Calu3 (cell line): ENCODE results near the gene LHPP. TPM values are rescaled to one million over a fixed set of nuclear protein-coding genes. Genes with fewer than 3 reads are reported as not detected.

Source experiments
- BruUV-seq: library from RNA; stranded (reverse); fragments of 400-500 nt; replicated peaks from 2 replicates; lab custom pipeline; 2021; lab: Mats Ljungman, UMichigan
- CTCF ChIA-PET: fragments of 300-600 bp; sonication (Branson Sonifier 250); formaldehyde crosslinking; loops from one replicate; lab custom pipeline; 2022; ENCODE audit warnings: antibody characterized with exemption; lab: Charles Lee
- DNase-seq: peaks from one replicate; pipeline ENCODE4 v3.0.0; 2022
- H3K27ac Mint-ChIP-seq: one replicate; pipeline ENCODE4 v1.8.0; 2022; ENCODE audit warnings: mixed read lengths; ENCODE audit not compliant: unreplicated experiment
- H3K27me3 Mint-ChIP-seq: one replicate; pipeline ENCODE4 v1.8.0; 2022; ENCODE audit warnings: mixed read lengths; ENCODE audit not compliant: unreplicated experiment
- H3K36me3 Mint-ChIP-seq: one replicate; pipeline ENCODE4 v1.8.0; 2022; ENCODE audit warnings: mild to moderate bottlenecking, moderate library complexity, mixed read lengths; ENCODE audit not compliant: insufficient read depth, unreplicated experiment
- H3K4me1 Mint-ChIP-seq: one replicate; pipeline ENCODE4 v1.8.0; 2022; ENCODE audit warnings: mild to moderate bottlenecking, low read depth, mixed read lengths; ENCODE audit not compliant: unreplicated experiment
- H3K4me3 Mint-ChIP-seq: one replicate; pipeline ENCODE4 v1.8.0; 2022; ENCODE audit warnings: mild to moderate bottlenecking, low read depth, moderate library complexity, mixed read lengths; ENCODE audit not compliant: unreplicated experiment
- H3K9me3 Mint-ChIP-seq: one replicate; pipeline ENCODE4 v1.8.0; 2022; ENCODE audit warnings: low read depth, mixed read lengths; ENCODE audit not compliant: unreplicated experiment
- CTCF ChIP-seq: fragments of 200-600 bp; IDR thresholded peaks from one replicate; pipeline ENCODE4 v1.8.0; 2022; ENCODE audit warnings: antibody characterized with exemption; ENCODE audit not compliant: unreplicated experiment
- intact Hi-C: fragments of 100-400 bp; cut with micrococcal nuclease; formaldehyde crosslinking; loops from one replicate; pipeline ENCODE4 v1.10.0; 2022; ENCODE audit not compliant: unreplicated experiment
- total RNA-seq: library from RNA; stranded (reverse); gene quantifications from 2 replicates; pipeline ENCODE4 v1.2.3, GENCODE V29; 2022

Gene LHPP
- total RNA-seq, 1 experiment from 2014 or later, result 12.0 TPM

GRCh38 chr10:124660404-124661125 lies 198.9 kb downstream of the LHPP start:
- intact Hi-C loops, result no loop called here
- H3K27ac Mint-ChIP-seq, result no peak overlapping the region
- DNase-seq, result no peak
- no peak overlapping the region for H3K4me3 Mint-ChIP-seq
- no peaks in the 10 kb centered on the region for H3K4me1 Mint-ChIP-seq
- H3K27me3 Mint-ChIP-seq, result no peaks in the 10 kb centered on the region
- no peak for TF ChIP-seq CTCF
- CTCF ChIA-PET, result no interaction called here
- BruUV-seq, result no TSS peak
- H3K9me3 Mint-ChIP-seq, result no peaks in the 10 kb centered on the region
- no peaks in the 10 kb centered on the region for H3K36me3 Mint-ChIP-seq

- Mint-ChIP-seq H3K4me3 (no peak overlapping the region), H3K36me3 (no peaks in the 10 kb centered on the region), H3K9me3 (no peaks in the 10 kb centered on the region), H3K27me3 (no peaks in the 10 kb centered on the region), H3K27ac (no peak overlapping the region), H3K4me1 (no peaks in the 10 kb centered on the region)
- intact Hi-C loops, result no loop called here
- no TSS peak for BruUV-seq
- CTCF ChIA-PET, result interaction anchor here (1.4 kb wide), 1 partner anchor 80 kb away, joined by 3 read pairs; no protein-coding TSS in a partner anchor
- TF ChIP-seq CTCF, result no peak
- DNase-seq, result no peak
These were observed 200.1 kb downstream of the LHPP start for GRCh38 chr10:124661660-124662180.

- H3K36me3 Mint-ChIP-seq, result no peaks in the 10 kb centered on the region
- BruUV-seq, result no TSS peak
- TF ChIP-seq CTCF, result no peak
These were observed 201.6 kb downstream of the LHPP start for GRCh38 chr10:124663228-124663627.

More at GRCh38 chr10:124663228-124663627, 201.6 kb downstream of the LHPP start:
- Mint-ChIP-seq H3K4me1 (no peaks in the 10 kb centered on the region), H3K27me3 (no peaks in the 10 kb centered on the region), H3K27ac (no peak overlapping the region), H3K9me3 (no peaks in the 10 kb centered on the region), H3K4me3 (no peak overlapping the region)
- DNase-seq, result no peak
- intact Hi-C loops, result no loop called here
- CTCF ChIA-PET, result no interaction called here

Other genes with a start within 250 kb of the LHPP start
- gene OAT, start 42.9 kb upstream of the LHPP start, total RNA-seq, result 47.2 and 53.0 TPM in 2 replicates
- not detected in 2 replicates for gene NKX1-2, start 11.8 kb upstream of the LHPP start, total RNA-seq